ENCODE results near the gene NOX3. TPM values are rescaled to one million over a fixed set of nuclear protein-coding genes. Genes with fewer than 3 reads are reported as not detected.

Gene NOX3
- total and polyA plus RNA-seq, 2 donors (not counting 1 experiment from before 2014, with no cell fraction given) = not detected

DNA sequence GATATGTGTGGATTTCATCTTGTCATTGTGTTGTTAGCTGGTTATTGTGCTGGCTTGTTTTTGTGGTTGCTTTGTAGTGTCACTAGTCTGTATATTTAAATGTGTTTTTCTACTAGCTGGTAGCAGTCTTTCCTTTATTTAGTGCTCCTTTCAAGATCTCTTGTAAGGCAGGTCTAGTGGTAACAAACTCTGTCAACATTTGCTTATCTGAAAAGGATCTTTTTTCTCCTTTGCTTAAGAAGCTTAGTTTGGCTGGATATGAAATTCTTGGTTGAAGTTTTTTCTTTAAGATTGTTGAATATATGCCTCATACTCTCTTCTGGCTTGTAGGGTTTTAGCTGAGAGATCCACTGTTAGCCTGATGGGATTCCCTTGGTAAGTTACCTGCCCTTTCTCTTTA lies 108.7 kb downstream of the NOX3 start:
- H3K27ac ChIP-seq (ENCODE audit: low read length in 2 of 2) = no peak overlapping the region
- H4K20me1 ChIP-seq (ENCODE audit: control insufficient read depth, insufficient read depth, low read length, poor library complexity, severe bottlenecking) = no peaks in the 10 kb centered on the region
- H3K4me3 ChIP-seq (ENCODE audit: control extremely low read depth in 1 of 5, extremely low read depth in 1 of 5, insufficient read depth in 1 of 5, low read depth in 2 of 5, low read length in 4 of 5) = no peak overlapping the region
- Mint-ChIP-seq H3K27me3 (no peaks in the 10 kb centered on the region), H3K9me3 (ENCODE audit: insufficient read depth) (peaks cover 12% of the 10 kb centered on the region), H3K4me3 (no peak overlapping the region), H3K4me1 (peaks cover 17% of the 10 kb centered on the region), H3K27ac (no peak overlapping the region)
- intact Hi-C loops (cut with micrococcal nuclease) = no loop called here
- H3K27me3 ChIP-seq (replicated peaks in 1 of 4; ENCODE audit: control extremely low read depth in 1 of 4, control insufficient read depth in 3 of 4, insufficient read depth in 4 of 4, low read length in 3 of 4) = no peaks in the 10 kb centered on the region
- DNase-seq (no peak), ATAC-seq (ENCODE audit: low read depth) (no peak)
- H3K9ac ChIP-seq (ENCODE audit: low read length) = no peak overlapping the region
- POLR2A ChIA-PET = interaction anchor here (0.7 kb wide), 1 partner anchor 1363 kb away, joined by 6 read pairs; no protein-coding TSS in a partner anchor
- H3K4me2 ChIP-seq (replicated peaks; ENCODE audit: low read depth, low read length, poor library complexity, severe bottlenecking) = no peak overlapping the region
- no peaks in the 10 kb centered on the region for H3K36me3 ChIP-seq (replicated peaks in 1 of 2; ENCODE audit: control extremely low read depth in 1 of 2, control insufficient read depth in 1 of 2, extremely low read depth in 1 of 2, insufficient read depth in 2 of 2, low read length in 1 of 2)
- no peak overlapping the region for H2AFZ ChIP-seq (ENCODE audit: insufficient read depth, low read depth, low read length, poor library complexity, severe bottlenecking)
- peaks cover 0 to 23% (median 8%) of the 10 kb centered on the region in 3 donors for H3K9me3 ChIP-seq (ENCODE audit: control extremely low read depth in 1 of 3, control insufficient read depth in 2 of 3, insufficient read depth in 1 of 3, low read length in 2 of 3)
- no peaks in the 10 kb centered on the region for H3K79me2 ChIP-seq (ENCODE audit: control insufficient read depth, insufficient read depth, low read length)
- CTCF ChIA-PET = interaction anchor here (0.6 kb wide), 1 partner anchor 1118 kb away, joined by 7 read pairs; no protein-coding TSS in a partner anchor
- H3K4me1 ChIP-seq (ENCODE audit: control insufficient read depth in 2 of 2, insufficient read depth in 2 of 2, low read length in 2 of 2) = peaks cover 4 to 9% of the 10 kb centered on the region in 2 donors
- TF ChIP-seq EZH2 (IDR thresholded peaks at IDR 0.05; ENCODE audit: borderline replicate concordance, insufficient read depth, low read depth, low read length, poor library complexity, severe bottlenecking) = no peak
- TF ChIP-seq, protein P1, sequence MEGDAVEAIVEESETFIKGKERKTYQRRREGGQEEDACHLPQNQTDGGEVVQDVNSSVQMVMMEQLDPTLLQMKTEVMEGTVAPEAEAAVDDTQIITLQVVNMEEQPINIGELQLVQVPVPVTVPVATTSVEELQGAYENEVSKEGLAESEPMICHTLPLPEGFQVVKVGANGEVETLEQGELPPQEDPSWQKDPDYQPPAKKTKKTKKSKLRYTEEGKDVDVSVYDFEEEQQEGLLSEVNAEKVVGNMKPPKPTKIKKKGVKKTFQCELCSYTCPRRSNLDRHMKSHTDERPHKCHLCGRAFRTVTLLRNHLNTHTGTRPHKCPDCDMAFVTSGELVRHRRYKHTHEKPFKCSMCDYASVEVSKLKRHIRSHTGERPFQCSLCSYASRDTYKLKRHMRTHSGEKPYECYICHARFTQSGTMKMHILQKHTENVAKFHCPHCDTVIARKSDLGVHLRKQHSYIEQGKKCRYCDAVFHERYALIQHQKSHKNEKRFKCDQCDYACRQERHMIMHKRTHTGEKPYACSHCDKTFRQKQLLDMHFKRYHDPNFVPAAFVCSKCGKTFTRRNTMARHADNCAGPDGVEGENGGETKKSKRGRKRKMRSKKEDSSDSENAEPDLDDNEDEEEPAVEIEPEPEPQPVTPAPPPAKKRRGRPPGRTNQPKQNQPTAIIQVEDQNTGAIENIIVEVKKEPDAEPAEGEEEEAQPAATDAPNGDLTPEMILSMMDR (IDR thresholded peaks at IDR 0.05) = no peak

Other genes with a start within 250 kb of the NOX3 start
- gene CLDN20, start 191.8 kb downstream of the NOX3 start, total RNA-seq = not detected in 2 replicates
- gene CLDN20, start 191.8 kb downstream of the NOX3 start, polyA plus RNA-seq = not detected in 2 replicates
- 49.9 and 58.0 TPM in 2 replicates for gene TFB1M, start 141.4 kb downstream of the NOX3 start, total RNA-seq
- gene TFB1M, start 141.4 kb downstream of the NOX3 start, polyA plus RNA-seq = 13.3 and 18.6 TPM in 2 replicates

Measured in B cell (primary cell).